HEK293 (cell line): ENCODE results near the gene LPP.

ENCODE experiments used
- CTCF ChIA-PET: fragments of 350-600 bp; formaldehyde crosslinking; extraction: SDS; loops from one replicate; lab custom pipeline; 2021; ENCODE audit warnings: antibody characterized with exemption; lab: Yijun Ruan, JAX
- POLR2A ChIA-PET: fragments of 300-600 bp; formaldehyde crosslinking; extraction: SDS; loops from one replicate; lab custom pipeline; 2020; ENCODE audit warnings: antibody characterized with exemption, inconsistent platforms; lab: Yijun Ruan, JAX
- H3K27ac ChIP-seq: fragments of 200-500 bp; sonication (Bioruptor generic); 2 replicates; pipeline ENCODE4 v1.5.1; 2014; ENCODE audit warnings: low read depth, low read length, control low read depth, inconsistent platforms; ENCODE audit errors: extremely low read depth
- H3K36me3 ChIP-seq, 2 experiments: fragments of 200-500 bp in 1 of 2; sonication (Bioruptor generic) in 1 of 2; 1 replicate in 1 of 2; 2 replicates in 1 of 2; pipeline ENCODE4 v1.5.1; 2014 to 2017; ENCODE audit warnings: inconsistent platforms in 2 of 2, low read length in 2 of 2; ENCODE audit not compliant: control insufficient read depth in 2 of 2, insufficient read depth in 1 of 2
- H3K4me1 ChIP-seq: fragments of 200-500 bp; sonication (Bioruptor generic); 2 replicates; pipeline ENCODE4 v1.5.1; 2014; ENCODE audit warnings: mild to moderate bottlenecking, low read length, inconsistent platforms; ENCODE audit not compliant: control insufficient read depth, insufficient read depth
- H3K4me3 ChIP-seq: 2 replicates; pipeline ENCODE4 v1.5.1; 2011; ENCODE audit warnings: low read depth, mild to moderate bottlenecking, control low read depth, low read length, moderate library complexity
- H3K9me3 ChIP-seq: fragments of 200-500 bp; sonication (Bioruptor generic); 2 replicates; pipeline ENCODE4 v1.5.1; 2014; ENCODE audit warnings: low read depth, low read length, inconsistent platforms; ENCODE audit not compliant: control insufficient read depth, insufficient read depth
- EGR2 ChIP-seq: fragments of 450-650 bp; formaldehyde crosslinking; IDR thresholded peaks from 2 replicates; pipeline ENCODE4 v1.5.1; 2016; ENCODE audit warnings: low read depth, missing biosample characterization, missing genetic modification characterization
- GLI2 ChIP-seq: fragments of 450-650 bp; formaldehyde crosslinking; IDR thresholded peaks from 2 replicates; pipeline ENCODE4; 2017; ENCODE audit warnings: missing biosample characterization, missing genetic modification characterization, low read depth, borderline replicate concordance
- GLIS2 ChIP-seq: fragments of 450-650 bp; formaldehyde crosslinking; IDR thresholded peaks from 2 replicates; pipeline ENCODE4 v1.5.1; 2016; ENCODE audit warnings: missing biosample characterization, missing genetic modification characterization
- OSR2 ChIP-seq: fragments of 450-650 bp; formaldehyde crosslinking; IDR thresholded peaks from 2 replicates; pipeline ENCODE4 v1.5.1; 2016; ENCODE audit warnings: missing biosample characterization, missing genetic modification characterization
- SP2 ChIP-seq: fragments of 450-650 bp; formaldehyde crosslinking; IDR thresholded peaks from 2 replicates; pipeline ENCODE4 v1.5.1; 2016; ENCODE audit warnings: missing biosample characterization, missing genetic modification characterization
- ZBTB20 ChIP-seq: fragments of 450-650 bp; formaldehyde crosslinking; IDR thresholded peaks from 2 replicates; pipeline ENCODE4 v1.5.1; 2016; ENCODE audit warnings: missing biosample characterization, missing genetic modification characterization
- ZBTB49 ChIP-seq: fragments of 450-650 bp; formaldehyde crosslinking; IDR thresholded peaks from 2 replicates; pipeline ENCODE4 v1.5.1; 2016; ENCODE audit warnings: missing biosample characterization, missing genetic modification characterization, low read depth
- ZIC2 ChIP-seq: fragments of 450-650 bp; formaldehyde crosslinking; IDR thresholded peaks from 2 replicates; pipeline ENCODE4 v1.5.1; 2016; ENCODE audit warnings: missing biosample characterization, missing genetic modification characterization
- ZNF121 ChIP-seq: fragments of 450-650 bp; formaldehyde crosslinking; IDR thresholded peaks from 2 replicates; pipeline ENCODE4 v1.5.1; 2016; ENCODE audit warnings: missing biosample characterization, missing genetic modification characterization
- ZNF132 ChIP-seq: fragments of 450-650 bp; formaldehyde crosslinking; IDR thresholded peaks from 2 replicates; pipeline ENCODE4 v1.5.1; 2017; ENCODE audit warnings: missing biosample characterization, missing genetic modification characterization, borderline replicate concordance
- ZNF148 ChIP-seq: fragments of 450-650 bp; formaldehyde crosslinking; IDR thresholded peaks from 2 replicates; pipeline ENCODE4 v1.5.0; 2017; ENCODE audit warnings: missing biosample characterization, missing genetic modification characterization, borderline replicate concordance
- ZNF174 ChIP-seq: fragments of 450-650 bp; formaldehyde crosslinking; IDR thresholded peaks from 2 replicates; pipeline ENCODE4 v1.5.0; 2017; ENCODE audit warnings: missing biosample characterization, mild to moderate bottlenecking, missing genetic modification characterization
- ZNF19 ChIP-seq: fragments of 450-650 bp; formaldehyde crosslinking; IDR thresholded peaks from 2 replicates; pipeline ENCODE4; 2016; ENCODE audit warnings: missing biosample characterization, missing genetic modification characterization, low read depth
- ZNF24 ChIP-seq: fragments of 450-650 bp; formaldehyde crosslinking; IDR thresholded peaks from 2 replicates; pipeline ENCODE4 v1.5.1; 2016; ENCODE audit warnings: missing biosample characterization, missing genetic modification characterization
- ZNF266 ChIP-seq: fragments of 450-650 bp; formaldehyde crosslinking; IDR thresholded peaks from 2 replicates; pipeline ENCODE4 v1.5.1; 2016; ENCODE audit warnings: missing biosample characterization, missing genetic modification characterization, low read depth
- ZNF274 ChIP-seq, 2 experiments: fragments of 200-500 bp in 1 of 2; fragments of 450-650 bp in 1 of 2; sonication (Bioruptor generic) in 1 of 2; formaldehyde crosslinking in 1 of 2; IDR thresholded peaks; 2 replicates each; pipeline versions ENCODE4 v1.5.1 to v1.6.1; 2014 to 2016; ENCODE audit warnings: borderline replicate concordance in 1 of 2, inconsistent platforms in 1 of 2, low read length in 1 of 2, missing biosample characterization in 1 of 2, missing genetic modification characterization in 1 of 2
- ZNF354C ChIP-seq: fragments of 450-650 bp; formaldehyde crosslinking; IDR thresholded peaks from 2 replicates; pipeline ENCODE4 v1.5.1; 2016; ENCODE audit warnings: missing biosample characterization, missing genetic modification characterization, low read depth, borderline replicate concordance
- ZNF514 ChIP-seq: fragments of 450-650 bp; formaldehyde crosslinking; IDR thresholded peaks from 2 replicates; pipeline ENCODE4 v1.5.1; 2016; ENCODE audit warnings: missing biosample characterization, missing genetic modification characterization
- ZNF529 ChIP-seq: fragments of 450-650 bp; formaldehyde crosslinking; IDR thresholded peaks from 2 replicates; pipeline ENCODE4 v1.5.1; 2017; ENCODE audit warnings: missing genetic modification characterization, missing biosample characterization; ENCODE audit not compliant: insufficient replicate concordance
- ZNF530 ChIP-seq: fragments of 450-650 bp; formaldehyde crosslinking; IDR thresholded peaks from 2 replicates; pipeline ENCODE4 v1.5.1; 2016; ENCODE audit warnings: low read depth, missing biosample characterization, missing genetic modification characterization
- ZNF626 ChIP-seq: fragments of 450-650 bp; sonication (Bioruptor Pico); formaldehyde crosslinking; IDR thresholded peaks from 2 replicates; pipeline ENCODE4 v1.5.1; 2018; ENCODE audit warnings: missing biosample characterization, missing genetic modification characterization, inconsistent platforms
- ZNF777 ChIP-seq: fragments of 450-650 bp; formaldehyde crosslinking; IDR thresholded peaks from 2 replicates; pipeline ENCODE4 v1.5.1; 2017; ENCODE audit warnings: missing biosample characterization, missing genetic modification characterization, borderline replicate concordance

Gene LPP

GRCh38 chr3:188335656-188336055, 181.7 kb downstream of the LPP start:
- CTCF ChIA-PET, result no interaction called here
- H3K9me3 ChIP-seq, result no peaks in the 10 kb centered on the region
- no peaks in the 10 kb centered on the region for H3K4me1 ChIP-seq
- no peaks in the 10 kb centered on the region for H3K36me3 ChIP-seq
- TF ChIP-seq ZNF626 (no peak), GLI2 (tag by site-specific recombination) (no peak), OSR2 (no peak), ZBTB49 (no peak), EGR2 (tag by site-specific recombination) (no peak), ZNF514 (no peak), ZNF529 (no peak)
- TF ChIP-seq, all 188 proteins: peak for 0
- Histone ChIP-seq H3K4me3 (no peak overlapping the region), H3K27ac (no peak overlapping the region)
- POLR2A ChIA-PET, result no interaction called here

- no peak for TF ChIP-seq ZNF274 (IDR thresholded peaks at IDR 0.05; ENCODE audit: low read length)
- no peak for TF ChIP-seq ZNF274 (tag by site-specific recombination; IDR thresholded peaks at IDR 0.05; ENCODE audit: borderline replicate concordance)
- no peak for TF ChIP-seq GLIS2 (tag by site-specific recombination)
- no peak for TF ChIP-seq ZNF132 (tag by site-specific recombination)
- no peak for TF ChIP-seq ZBTB20
- TF ChIP-seq ZNF777 (tag by site-specific recombination), result no peak
- no peak for TF ChIP-seq SP2 (tag by site-specific recombination)
- no peak for TF ChIP-seq ZNF148
- no peak for TF ChIP-seq ZNF514
- TF ChIP-seq ZNF354C (tag by site-specific recombination), result no peak
- no peak for TF ChIP-seq ZNF530 (tag by site-specific recombination)
- TF ChIP-seq ZNF174 (tag by site-specific recombination), result no peak
- no peak for TF ChIP-seq ZNF266 (tag by site-specific recombination)
- TF ChIP-seq ZNF19 (tag by site-specific recombination), result no peak
- Histone ChIP-seq H3K27ac (no peak overlapping the region), H3K9me3 (no peaks in the 10 kb centered on the region), H3K4me1 (no peaks in the 10 kb centered on the region), H3K4me3 (no peak overlapping the region), H3K36me3 (no peaks in the 10 kb centered on the region)
- CTCF ChIA-PET, result no interaction called here
- POLR2A ChIA-PET, result no interaction called here
Observed at GRCh38 chr3:188336178-188336577, 182.2 kb downstream of the LPP start.

GRCh38 chr3:188337232-188337631, 183.3 kb downstream of the LPP start:
- CTCF ChIA-PET, result no interaction called here
- H3K4me3 ChIP-seq, result no peak overlapping the region
- no peaks in the 10 kb centered on the region for H3K36me3 ChIP-seq
- POLR2A ChIA-PET, result no interaction called here
- H3K9me3 ChIP-seq, result no peaks in the 10 kb centered on the region
- no peak overlapping the region for H3K27ac ChIP-seq
- H3K4me1 ChIP-seq, result no peaks in the 10 kb centered on the region
- no peak for TF ChIP-seq ZNF24 (tag by site-specific recombination)
- no peak for TF ChIP-seq ZNF121
- TF ChIP-seq ZIC2 (tag by site-specific recombination), result no peak
- TF ChIP-seq, all 188 proteins: peak for 0
